ENCODE data around the gene TCEAL8. TPM values are rescaled to one million over a fixed set of nuclear protein-coding genes. Genes with fewer than 3 reads are reported as not detected.
"Not testable (repeated sequence)": the region's sequence is repeated elsewhere in the genome, so short reads cannot be mapped to it uniquely, and the experiment has no call there.

TCEAL8 gene
- total RNA-seq, 1 experiment from 2014 or later: 13.9 TPM

DNA sequence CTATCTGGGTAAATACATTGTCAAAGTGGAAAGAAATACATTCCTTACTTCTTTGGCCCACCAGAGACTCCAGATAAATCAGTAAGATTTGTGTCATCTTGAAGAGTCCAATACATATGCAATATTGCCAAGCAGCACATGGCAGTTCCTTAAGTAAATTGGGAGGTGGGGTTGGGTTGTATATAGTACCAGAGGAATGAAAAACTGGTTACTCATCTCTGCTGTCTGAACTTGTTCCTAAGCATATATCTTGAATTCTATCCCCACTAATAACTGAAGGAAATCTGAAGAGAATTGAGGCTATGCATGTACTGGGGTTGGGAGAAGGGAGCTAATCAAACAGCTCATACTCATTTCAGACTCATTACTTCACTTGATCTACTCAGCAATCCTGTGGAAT lies 14.8 kb downstream of the TCEAL8 start:
- no peak for TF ChIP-seq SIN3A (IDR thresholded peaks at IDR 0.05; ENCODE audit: borderline replicate concordance, insufficient read depth, low read depth, low read length)
- TF ChIP-seq, protein P1, sequence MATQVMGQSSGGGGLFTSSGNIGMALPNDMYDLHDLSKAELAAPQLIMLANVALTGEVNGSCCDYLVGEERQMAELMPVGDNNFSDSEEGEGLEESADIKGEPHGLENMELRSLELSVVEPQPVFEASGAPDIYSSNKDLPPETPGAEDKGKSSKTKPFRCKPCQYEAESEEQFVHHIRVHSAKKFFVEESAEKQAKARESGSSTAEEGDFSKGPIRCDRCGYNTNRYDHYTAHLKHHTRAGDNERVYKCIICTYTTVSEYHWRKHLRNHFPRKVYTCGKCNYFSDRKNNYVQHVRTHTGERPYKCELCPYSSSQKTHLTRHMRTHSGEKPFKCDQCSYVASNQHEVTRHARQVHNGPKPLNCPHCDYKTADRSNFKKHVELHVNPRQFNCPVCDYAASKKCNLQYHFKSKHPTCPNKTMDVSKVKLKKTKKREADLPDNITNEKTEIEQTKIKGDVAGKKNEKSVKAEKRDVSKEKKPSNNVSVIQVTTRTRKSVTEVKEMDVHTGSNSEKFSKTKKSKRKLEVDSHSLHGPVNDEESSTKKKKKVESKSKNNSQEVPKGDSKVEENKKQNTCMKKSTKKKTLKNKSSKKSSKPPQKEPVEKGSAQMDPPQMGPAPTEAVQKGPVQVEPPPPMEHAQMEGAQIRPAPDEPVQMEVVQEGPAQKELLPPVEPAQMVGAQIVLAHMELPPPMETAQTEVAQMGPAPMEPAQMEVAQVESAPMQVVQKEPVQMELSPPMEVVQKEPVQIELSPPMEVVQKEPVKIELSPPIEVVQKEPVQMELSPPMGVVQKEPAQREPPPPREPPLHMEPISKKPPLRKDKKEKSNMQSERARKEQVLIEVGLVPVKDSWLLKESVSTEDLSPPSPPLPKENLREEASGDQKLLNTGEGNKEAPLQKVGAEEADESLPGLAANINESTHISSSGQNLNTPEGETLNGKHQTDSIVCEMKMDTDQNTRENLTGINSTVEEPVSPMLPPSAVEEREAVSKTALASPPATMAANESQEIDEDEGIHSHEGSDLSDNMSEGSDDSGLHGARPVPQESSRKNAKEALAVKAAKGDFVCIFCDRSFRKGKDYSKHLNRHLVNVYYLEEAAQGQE (IDR thresholded peaks at IDR 0.05; ENCODE audit: insufficient read depth in 1 of 2, low read depth in 2 of 2, low read length in 1 of 2): no peak
- TF ChIP-seq, protein P2, sequence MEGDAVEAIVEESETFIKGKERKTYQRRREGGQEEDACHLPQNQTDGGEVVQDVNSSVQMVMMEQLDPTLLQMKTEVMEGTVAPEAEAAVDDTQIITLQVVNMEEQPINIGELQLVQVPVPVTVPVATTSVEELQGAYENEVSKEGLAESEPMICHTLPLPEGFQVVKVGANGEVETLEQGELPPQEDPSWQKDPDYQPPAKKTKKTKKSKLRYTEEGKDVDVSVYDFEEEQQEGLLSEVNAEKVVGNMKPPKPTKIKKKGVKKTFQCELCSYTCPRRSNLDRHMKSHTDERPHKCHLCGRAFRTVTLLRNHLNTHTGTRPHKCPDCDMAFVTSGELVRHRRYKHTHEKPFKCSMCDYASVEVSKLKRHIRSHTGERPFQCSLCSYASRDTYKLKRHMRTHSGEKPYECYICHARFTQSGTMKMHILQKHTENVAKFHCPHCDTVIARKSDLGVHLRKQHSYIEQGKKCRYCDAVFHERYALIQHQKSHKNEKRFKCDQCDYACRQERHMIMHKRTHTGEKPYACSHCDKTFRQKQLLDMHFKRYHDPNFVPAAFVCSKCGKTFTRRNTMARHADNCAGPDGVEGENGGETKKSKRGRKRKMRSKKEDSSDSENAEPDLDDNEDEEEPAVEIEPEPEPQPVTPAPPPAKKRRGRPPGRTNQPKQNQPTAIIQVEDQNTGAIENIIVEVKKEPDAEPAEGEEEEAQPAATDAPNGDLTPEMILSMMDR (IDR thresholded peaks at IDR 0.05): no peak
- no peak for TF ChIP-seq TCF7L2 (IDR thresholded peaks at IDR 0.05; ENCODE audit: low read depth, low read length)
- no peak for TF ChIP-seq POLR2AphosphoS5 (IDR thresholded peaks at IDR 0.05; ENCODE audit: low read depth, low read length)
- intact Hi-C loops (cut with micrococcal nuclease; ENCODE audit: unreplicated experiment): no loop called here
- Histone ChIP-seq H3K9me3 (ENCODE audit: control insufficient read depth, insufficient read depth, low read depth, low read length) (no peaks in the 10 kb centered on the region), H3K4me1 (ENCODE audit: control insufficient read depth, insufficient read depth, low read length) (no peaks in the 10 kb centered on the region), H3K27me3 (ENCODE audit: control insufficient read depth, insufficient read depth, low read length) (peaks cover 7% of the 10 kb centered on the region; the same call in 1 of the 2 replicates), H3K36me3 (ENCODE audit: control insufficient read depth, insufficient read depth, low read length) (no peaks in the 10 kb centered on the region), H3K27ac (ENCODE audit: low read length) (no peak overlapping the region), H3K4me3 (ENCODE audit: low read depth in 2 of 2, low read length in 2 of 2) (no peak overlapping the region)
- in situ Hi-C loops (cut with HindIII; ENCODE audit: low pct_unique_long_range_greater_than_20kb, low sequenced_read_pairs): no loop called here
- BruUV-seq (replicated peaks): no TSS peak
- CTCF ChIA-PET: no interaction called here
- POLR2A ChIA-PET: no interaction called here
- no peak for ATAC-seq
- no peak for DNase-seq (ENCODE audit: low read depth, low spot score)

GRCh38 chrX:103236296-103236695 lies 18.7 kb downstream of the TCEAL8 start:
- intact Hi-C loops (cut with micrococcal nuclease; ENCODE audit: unreplicated experiment): no loop called here
- no peak for ATAC-seq
- no TSS peak for BruUV-seq (replicated peaks)
- DNase-seq (ENCODE audit: low read depth, low spot score): no peak
- Histone ChIP-seq H3K36me3 (ENCODE audit: control insufficient read depth, insufficient read depth, low read length) (no peaks in the 10 kb centered on the region), H3K4me1 (ENCODE audit: control insufficient read depth, insufficient read depth, low read length) (no peaks in the 10 kb centered on the region), H3K27ac (ENCODE audit: low read length) (no peak overlapping the region), H3K27me3 (ENCODE audit: control insufficient read depth, insufficient read depth, low read length) (peaks cover 2% of the 10 kb centered on the region; the same call in 1 of the 2 replicates), H3K9me3 (ENCODE audit: control insufficient read depth, insufficient read depth, low read depth, low read length) (no peaks in the 10 kb centered on the region), H3K4me3 (ENCODE audit: low read depth in 2 of 2, low read length in 2 of 2) (no peak overlapping the region)
- ChIA-PET CTCF (no interaction called here), POLR2A (no interaction called here)
- TF ChIP-seq, protein P2 (IDR thresholded peaks at IDR 0.05): no peak
- TF ChIP-seq POLR2AphosphoS5 (IDR thresholded peaks at IDR 0.05; ENCODE audit: low read depth, low read length): no peak
- no peak for TF ChIP-seq TCF7L2 (IDR thresholded peaks at IDR 0.05; ENCODE audit: low read depth, low read length)
- no peak for TF ChIP-seq SIN3A (IDR thresholded peaks at IDR 0.05; ENCODE audit: borderline replicate concordance, insufficient read depth, low read depth, low read length)
- TF ChIP-seq, protein P1 (IDR thresholded peaks at IDR 0.05; ENCODE audit: insufficient read depth in 1 of 2, low read depth in 2 of 2, low read length in 1 of 2): no peak
- in situ Hi-C loops (cut with HindIII; ENCODE audit: low pct_unique_long_range_greater_than_20kb, low sequenced_read_pairs): no loop called here

GRCh38 chrX:103235608-103236007 lies 19.3 kb downstream of the TCEAL8 start:
- DNase-seq (ENCODE audit: low read depth, low spot score); intact Hi-C loops (cut with micrococcal nuclease; ENCODE audit: unreplicated experiment); BruUV-seq (replicated peaks); H3K4me1 ChIP-seq (ENCODE audit: control insufficient read depth, insufficient read depth, low read length); POLR2A ChIA-PET; H3K36me3 ChIP-seq (ENCODE audit: control insufficient read depth, insufficient read depth, low read length); CTCF ChIA-PET; ATAC-seq; H3K9me3 ChIP-seq (ENCODE audit: control insufficient read depth, insufficient read depth, low read depth, low read length); H3K27ac ChIP-seq (ENCODE audit: low read length); H3K4me3 ChIP-seq (ENCODE audit: low read depth in 2 of 2, low read length in 2 of 2); in situ Hi-C loops (cut with HindIII; ENCODE audit: low pct_unique_long_range_greater_than_20kb, low sequenced_read_pairs); H3K27me3 ChIP-seq (ENCODE audit: control insufficient read depth, insufficient read depth, low read length): not testable (repeated sequence)

Measured in Panc1 (cell line).